Measurements from ENCODE around the gene PFDN1.

PFDN1 gene

DNA sequence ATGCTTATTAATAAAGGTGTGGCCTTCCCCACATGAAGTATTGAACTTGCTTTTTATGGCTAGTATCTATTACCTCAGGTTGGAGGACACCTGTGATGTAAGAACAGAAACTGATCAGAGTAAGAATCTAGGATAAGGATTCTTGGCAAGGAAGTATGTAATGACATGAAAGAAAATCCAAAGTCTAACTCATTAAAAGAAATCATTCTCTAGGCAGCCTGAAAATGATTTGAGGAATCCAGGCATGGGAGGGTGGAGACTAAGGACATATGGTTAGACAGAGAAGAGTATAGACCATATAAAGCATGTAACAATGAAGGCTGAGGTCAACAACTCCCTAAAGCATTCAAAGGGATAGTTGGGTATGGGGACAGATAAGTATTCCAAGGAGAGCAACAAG lies 32.9 kb downstream of the PFDN1 start:
- no peak for DNase-seq (ENCODE audit: low spot score)
- CTCF ChIA-PET: interaction anchor here (0.6 to 1.1 kb wide), 3 partner anchors 17 to 116 kb away, joined by 3 to 5 read pairs (median 3); no protein-coding TSS in a partner anchor
- POLR2A ChIA-PET (ENCODE audit: low non-redundant PET): no interaction called here
- H3K27ac ChIP-seq: no peak overlapping the region
- TF ChIP-seq, protein P1, sequence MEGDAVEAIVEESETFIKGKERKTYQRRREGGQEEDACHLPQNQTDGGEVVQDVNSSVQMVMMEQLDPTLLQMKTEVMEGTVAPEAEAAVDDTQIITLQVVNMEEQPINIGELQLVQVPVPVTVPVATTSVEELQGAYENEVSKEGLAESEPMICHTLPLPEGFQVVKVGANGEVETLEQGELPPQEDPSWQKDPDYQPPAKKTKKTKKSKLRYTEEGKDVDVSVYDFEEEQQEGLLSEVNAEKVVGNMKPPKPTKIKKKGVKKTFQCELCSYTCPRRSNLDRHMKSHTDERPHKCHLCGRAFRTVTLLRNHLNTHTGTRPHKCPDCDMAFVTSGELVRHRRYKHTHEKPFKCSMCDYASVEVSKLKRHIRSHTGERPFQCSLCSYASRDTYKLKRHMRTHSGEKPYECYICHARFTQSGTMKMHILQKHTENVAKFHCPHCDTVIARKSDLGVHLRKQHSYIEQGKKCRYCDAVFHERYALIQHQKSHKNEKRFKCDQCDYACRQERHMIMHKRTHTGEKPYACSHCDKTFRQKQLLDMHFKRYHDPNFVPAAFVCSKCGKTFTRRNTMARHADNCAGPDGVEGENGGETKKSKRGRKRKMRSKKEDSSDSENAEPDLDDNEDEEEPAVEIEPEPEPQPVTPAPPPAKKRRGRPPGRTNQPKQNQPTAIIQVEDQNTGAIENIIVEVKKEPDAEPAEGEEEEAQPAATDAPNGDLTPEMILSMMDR (conservative IDR thresholded peaks at IDR 0.05; ENCODE audit: low read depth): no peak

DNA sequence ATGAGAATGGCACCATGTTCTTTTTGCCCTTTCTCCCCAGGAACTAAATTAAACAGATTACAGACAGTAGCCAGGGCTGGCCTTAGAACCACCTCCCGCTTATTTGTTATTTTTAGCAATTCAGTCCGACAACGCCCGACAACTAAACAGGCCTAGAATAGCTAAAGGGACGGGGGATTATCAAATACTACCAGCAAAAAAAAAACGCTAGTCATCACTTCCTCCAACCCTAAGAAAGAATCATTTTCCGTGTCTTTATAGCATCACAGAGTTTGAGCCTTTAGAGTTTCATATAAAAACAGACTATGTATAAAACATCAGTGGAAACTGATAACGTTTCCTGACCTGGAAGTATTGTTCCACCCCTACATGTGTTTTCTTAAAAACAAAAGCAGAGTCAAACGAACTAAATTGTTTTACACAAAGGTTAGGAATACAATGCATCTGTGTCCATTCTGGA lies 35.3 kb downstream of the PFDN1 start:
- TF ChIP-seq, protein P1 (conservative IDR thresholded peaks at IDR 0.05; ENCODE audit: low read depth): no peak
- ChIA-PET POLR2A (ENCODE audit: low non-redundant PET) (no interaction called here), CTCF (no interaction called here)
- H3K27ac ChIP-seq: no peak overlapping the region
- DNase-seq (ENCODE audit: low spot score): no peak

DNA sequence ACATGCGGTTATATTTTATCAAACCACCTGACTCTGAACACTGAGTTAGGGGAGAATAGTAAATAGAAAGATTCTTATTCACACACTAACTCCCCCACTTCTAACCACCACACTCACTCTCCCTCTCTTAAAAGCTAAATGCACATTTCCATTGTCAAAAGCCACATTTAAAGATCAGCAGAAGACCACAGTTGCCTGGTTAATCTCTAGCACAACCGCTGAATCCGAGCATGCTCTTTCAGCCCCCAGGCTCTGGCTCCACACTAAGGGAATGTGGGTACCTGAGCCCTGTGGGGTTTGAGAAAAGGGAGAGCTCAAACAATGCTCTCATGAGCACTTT lies 35.7 kb downstream of the PFDN1 start:
- no peak overlapping the region for H3K27ac ChIP-seq
- CTCF ChIA-PET: interaction anchor here (0.6 kb wide), 1 partner anchor 13 kb away, joined by 3 read pairs; no protein-coding TSS in a partner anchor
- TF ChIP-seq, protein P1 (conservative IDR thresholded peaks at IDR 0.05; ENCODE audit: low read depth): no peak
- POLR2A ChIA-PET (ENCODE audit: low non-redundant PET): no interaction called here
- no peak for DNase-seq (ENCODE audit: low spot score)

DNA sequence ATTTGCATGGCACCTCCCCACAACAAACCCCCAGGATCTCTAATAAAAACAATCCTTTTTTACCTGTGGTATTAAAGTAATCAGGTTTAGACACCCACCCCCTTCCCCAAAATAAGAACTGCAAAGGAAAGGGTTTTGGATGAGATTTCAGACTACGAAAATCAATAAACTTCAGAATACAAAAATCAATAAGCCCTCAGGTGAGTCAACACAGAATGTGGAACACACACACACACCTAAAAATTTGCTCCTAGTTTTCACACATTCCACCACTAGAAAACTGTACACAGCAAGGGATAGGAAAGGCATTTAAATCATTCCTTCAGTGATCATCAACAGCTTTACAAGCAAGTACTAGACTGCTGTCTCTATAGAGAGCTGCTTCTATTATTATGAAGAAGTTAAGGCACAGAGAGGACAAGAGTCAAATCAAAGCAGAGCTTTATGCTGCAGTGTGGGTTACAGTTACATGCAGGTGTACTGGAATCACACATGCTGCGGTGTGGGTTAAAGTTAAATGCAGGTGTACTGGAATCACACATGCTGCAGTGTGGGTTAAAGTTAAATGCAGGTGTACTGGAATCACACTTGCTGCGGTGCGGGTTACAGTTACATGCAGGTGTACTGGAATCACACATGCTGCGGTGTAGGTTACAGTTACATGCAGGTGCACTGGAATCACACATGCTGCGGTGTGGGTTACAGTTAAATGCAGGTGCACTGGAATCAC lies 36.3 kb downstream of the PFDN1 start:
- POLR2A ChIA-PET (ENCODE audit: low non-redundant PET): no interaction called here
- CTCF ChIA-PET: interaction anchor here (0.6 to 0.7 kb wide), 3 partner anchors 14 to 741 kb away, joined by 3 to 4 read pairs (median 3); no protein-coding TSS in a partner anchor
- no peak for DNase-seq (ENCODE audit: low spot score)
- no peak overlapping the region for H3K27ac ChIP-seq
- TF ChIP-seq, protein P1 (conservative IDR thresholded peaks at IDR 0.05; ENCODE audit: low read depth): no peak

DNA sequence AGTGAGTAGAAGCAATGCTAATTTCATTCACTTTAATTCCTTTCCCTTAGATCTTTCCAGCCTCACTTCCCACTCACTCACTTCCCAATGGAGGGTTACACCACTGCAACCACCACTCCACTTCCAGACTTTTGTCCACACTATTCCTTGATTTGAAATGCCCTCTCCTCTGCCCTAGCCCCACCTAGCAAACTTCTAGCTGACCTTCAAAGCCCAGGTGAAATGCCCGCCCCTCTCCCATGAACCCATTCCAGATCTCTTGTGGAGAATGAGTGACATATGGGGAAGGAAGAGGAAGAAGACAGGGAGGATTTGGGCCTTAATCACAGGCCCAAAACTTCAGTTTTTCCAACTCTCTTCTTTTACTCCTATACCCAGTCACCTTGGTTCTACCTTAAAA lies 37.1 kb downstream of the PFDN1 start:
- TF ChIP-seq, protein P1 (conservative IDR thresholded peaks at IDR 0.05; ENCODE audit: low read depth): no peak
- POLR2A ChIA-PET (ENCODE audit: low non-redundant PET): no interaction called here
- no peak for DNase-seq (ENCODE audit: low spot score)
- CTCF ChIA-PET: no interaction called here
- H3K27ac ChIP-seq: no peak overlapping the region

DNA sequence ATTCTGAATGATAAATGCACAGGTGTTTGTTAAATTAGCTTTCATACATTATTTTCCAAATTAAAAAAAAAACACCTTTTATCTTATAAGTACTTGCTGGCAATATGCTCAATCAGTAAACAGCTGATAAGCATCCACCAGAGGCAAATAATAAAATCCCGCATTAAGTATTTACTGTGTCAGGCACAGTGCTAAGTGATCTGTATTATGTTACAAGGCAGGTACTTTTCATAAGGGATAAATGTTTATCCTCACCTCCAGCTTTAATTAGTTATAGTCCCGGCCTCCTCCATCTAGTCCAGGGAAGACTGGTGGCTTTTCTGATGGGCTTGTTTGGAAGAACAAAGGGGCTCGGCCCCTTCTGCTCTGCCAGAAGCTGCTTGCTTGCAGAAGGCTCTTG lies 40.1 kb downstream of the PFDN1 start:
- no peak overlapping the region for H3K27ac ChIP-seq
- ChIA-PET POLR2A (ENCODE audit: low non-redundant PET) (interaction anchor here (0.6 kb wide), 1 partner anchor 608 kb away, joined by 3 read pairs; no protein-coding TSS in a partner anchor), CTCF (interaction anchor here (0.6 to 1.3 kb wide), 2 partner anchors 89 to 225 kb away, joined by 4 to 6 read pairs; no protein-coding TSS in a partner anchor)
- no peak for DNase-seq (ENCODE audit: low spot score)
- TF ChIP-seq, protein P1 (conservative IDR thresholded peaks at IDR 0.05; ENCODE audit: low read depth): no peak
